PFSK-1 (cell line): ENCODE results near the gene NCAM2.
A peak's percentile ranks its signal among the peaks of the same experiment; 100 is the strongest.

Experiments
- FOXP2 ChIP-seq: optimal IDR thresholded peaks from 2 replicates; pipeline ENCODE3; 2011; ENCODE audit warnings: borderline replicate concordance, control low read depth, inconsistent platforms; ENCODE audit not compliant: insufficient read depth; ENCODE audit errors: extremely low read length, extremely low read depth
- POLR2AphosphoS5 ChIP-seq: IDR thresholded peaks from 2 replicates; pipeline ENCODE4 v1.6.1; 2012; ENCODE audit warnings: low read depth, mild to moderate bottlenecking, control low read depth, low read length, moderate library complexity
- SIN3A ChIP-seq: IDR thresholded peaks from 2 replicates; pipeline ENCODE4 v1.6.1; 2012; ENCODE audit warnings: mild to moderate bottlenecking, low read length, moderate library complexity, borderline replicate concordance; ENCODE audit not compliant: insufficient read depth
- TAF1 ChIP-seq: IDR thresholded peaks from 2 replicates; pipeline ENCODE4 v1.6.1; 2012; ENCODE audit warnings: low read length, control low read depth, borderline replicate concordance; ENCODE audit not compliant: insufficient read depth
- TF ChIP-seq, protein P1 (sequence below), 2 experiments: IDR thresholded peaks; 2 replicates each; pipeline versions ENCODE4 v1.6.1 to v1.8.0; 2011 to 2012; ENCODE audit warnings: low read depth in 2 of 2, low read length in 2 of 2, control low read depth in 1 of 2, inconsistent platforms in 1 of 2, mild to moderate bottlenecking in 1 of 2, moderate library complexity in 1 of 2; ENCODE audit not compliant: insufficient read depth in 1 of 2

Gene NCAM2

GRCh38 chr21:21003701-21004100 lies 5.5 kb downstream of the NCAM2 start:
- no peak for TF ChIP-seq POLR2AphosphoS5
- TF ChIP-seq, protein P1, sequence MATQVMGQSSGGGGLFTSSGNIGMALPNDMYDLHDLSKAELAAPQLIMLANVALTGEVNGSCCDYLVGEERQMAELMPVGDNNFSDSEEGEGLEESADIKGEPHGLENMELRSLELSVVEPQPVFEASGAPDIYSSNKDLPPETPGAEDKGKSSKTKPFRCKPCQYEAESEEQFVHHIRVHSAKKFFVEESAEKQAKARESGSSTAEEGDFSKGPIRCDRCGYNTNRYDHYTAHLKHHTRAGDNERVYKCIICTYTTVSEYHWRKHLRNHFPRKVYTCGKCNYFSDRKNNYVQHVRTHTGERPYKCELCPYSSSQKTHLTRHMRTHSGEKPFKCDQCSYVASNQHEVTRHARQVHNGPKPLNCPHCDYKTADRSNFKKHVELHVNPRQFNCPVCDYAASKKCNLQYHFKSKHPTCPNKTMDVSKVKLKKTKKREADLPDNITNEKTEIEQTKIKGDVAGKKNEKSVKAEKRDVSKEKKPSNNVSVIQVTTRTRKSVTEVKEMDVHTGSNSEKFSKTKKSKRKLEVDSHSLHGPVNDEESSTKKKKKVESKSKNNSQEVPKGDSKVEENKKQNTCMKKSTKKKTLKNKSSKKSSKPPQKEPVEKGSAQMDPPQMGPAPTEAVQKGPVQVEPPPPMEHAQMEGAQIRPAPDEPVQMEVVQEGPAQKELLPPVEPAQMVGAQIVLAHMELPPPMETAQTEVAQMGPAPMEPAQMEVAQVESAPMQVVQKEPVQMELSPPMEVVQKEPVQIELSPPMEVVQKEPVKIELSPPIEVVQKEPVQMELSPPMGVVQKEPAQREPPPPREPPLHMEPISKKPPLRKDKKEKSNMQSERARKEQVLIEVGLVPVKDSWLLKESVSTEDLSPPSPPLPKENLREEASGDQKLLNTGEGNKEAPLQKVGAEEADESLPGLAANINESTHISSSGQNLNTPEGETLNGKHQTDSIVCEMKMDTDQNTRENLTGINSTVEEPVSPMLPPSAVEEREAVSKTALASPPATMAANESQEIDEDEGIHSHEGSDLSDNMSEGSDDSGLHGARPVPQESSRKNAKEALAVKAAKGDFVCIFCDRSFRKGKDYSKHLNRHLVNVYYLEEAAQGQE (IDR thresholded peaks at IDR 0.05; ENCODE audit: insufficient read depth in 1 of 2, low read depth in 2 of 2, low read length in 2 of 2) = no peak
- TF ChIP-seq TAF1 = no peak
- TF ChIP-seq SIN3A = no peak
- TF ChIP-seq FOXP2 = no peak

GRCh38 chr21:21007606-21008005 lies 9.4 kb downstream of the NCAM2 start:
- TF ChIP-seq POLR2AphosphoS5 (no peak), SIN3A (no peak), FOXP2 (no peak), TAF1 (no peak)
- TF ChIP-seq, protein P1 (IDR thresholded peaks at IDR 0.05; ENCODE audit: insufficient read depth in 1 of 2, low read depth in 2 of 2, low read length in 2 of 2) = no peak

- TF ChIP-seq SIN3A (no peak), POLR2AphosphoS5 (no peak), TAF1 (no peak), FOXP2 (no peak)
- TF ChIP-seq, protein P1 (IDR thresholded peaks at IDR 0.05; ENCODE audit: insufficient read depth in 1 of 2, low read depth in 2 of 2, low read length in 2 of 2) = no peak
Observed at GRCh38 chr21:21010228-21010627, 12.0 kb downstream of the NCAM2 start.

DNA sequence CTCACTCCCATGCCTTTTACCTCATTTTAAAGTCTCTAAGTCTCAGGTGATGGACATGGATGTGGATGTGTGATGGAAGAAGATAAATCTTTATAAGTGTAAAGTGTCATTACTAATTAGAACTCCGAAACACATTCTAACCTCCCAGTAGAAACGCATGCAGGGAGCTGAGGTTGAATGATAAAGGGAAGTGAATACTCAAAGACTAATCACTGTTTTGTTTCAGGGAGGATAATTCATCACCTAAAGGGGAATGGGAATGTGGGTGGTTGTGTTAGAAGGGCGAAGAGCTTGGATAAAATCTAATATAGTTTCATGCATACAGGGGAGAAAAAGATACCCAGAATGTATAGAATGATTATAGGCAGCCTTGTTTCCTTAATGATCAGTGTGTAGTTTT lies 12.5 kb downstream of the NCAM2 start:
- TF ChIP-seq FOXP2 (no peak), TAF1 (no peak), POLR2AphosphoS5 (no peak), SIN3A (no peak)
- TF ChIP-seq, protein P1 (IDR thresholded peaks at IDR 0.05; ENCODE audit: insufficient read depth in 1 of 2, low read depth in 2 of 2, low read length in 2 of 2) = no peak

DNA sequence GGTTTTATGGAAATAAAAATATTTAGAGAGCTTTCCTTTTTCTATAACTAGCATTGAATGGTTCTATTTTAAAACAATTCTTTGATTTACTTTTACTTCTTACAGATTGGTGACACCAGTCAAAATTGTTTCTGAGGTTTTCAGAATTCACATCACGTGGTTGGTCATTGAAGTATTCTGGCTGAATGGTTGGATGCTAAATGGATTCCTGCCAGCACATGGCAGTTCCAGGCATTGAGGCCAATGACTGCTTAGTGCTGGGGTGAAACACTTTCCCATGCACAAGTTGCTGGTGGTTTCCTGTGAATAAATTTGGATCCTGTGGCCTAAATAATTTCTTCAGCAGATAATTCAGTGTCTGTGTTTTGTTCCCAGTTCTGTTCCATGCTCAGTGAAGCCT lies 20.6 kb downstream of the NCAM2 start:
- peak; percentile 15 for TF ChIP-seq FOXP2
- TF ChIP-seq POLR2AphosphoS5 = no peak

DNA sequence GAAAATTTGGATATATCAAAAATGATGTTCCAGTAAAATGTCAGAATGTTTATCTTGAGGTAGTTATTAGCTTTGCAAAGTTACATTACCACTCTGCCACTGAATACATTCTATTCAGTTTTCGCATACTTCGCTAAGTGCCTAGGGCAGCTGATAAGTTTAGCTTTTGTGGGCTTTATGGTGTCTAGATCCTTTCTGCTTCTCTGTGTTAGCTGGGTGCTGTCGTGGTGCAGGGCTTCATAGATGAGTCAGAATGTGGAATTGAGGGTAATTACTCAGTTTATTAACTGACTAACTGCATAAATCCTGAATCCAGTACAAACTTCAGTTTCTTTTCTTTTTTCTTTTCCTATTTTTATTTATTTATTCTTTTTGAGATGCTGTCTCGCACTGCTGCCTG lies 21.5 kb downstream of the NCAM2 start:
- no peak for TF ChIP-seq SIN3A
- TF ChIP-seq, protein P1 (IDR thresholded peaks at IDR 0.05; ENCODE audit: insufficient read depth in 1 of 2, low read depth in 2 of 2, low read length in 2 of 2) = no peak
- TF ChIP-seq TAF1 = no peak
- no peak for TF ChIP-seq POLR2AphosphoS5
- no peak for TF ChIP-seq FOXP2
